CD8-positive, alpha-beta memory T cell (primary cell): Measurements from ENCODE around the gene FHIT. TPM values are rescaled to one million over a fixed set of nuclear protein-coding genes. Genes with fewer than 3 reads are reported as not detected.

ENCODE experiments used
- CTCF ChIA-PET: fragments of 350-600 bp; sonication (Branson Sonifier 250); formaldehyde crosslinking; loops from one replicate; lab custom pipeline; 2021; ENCODE audit warnings: antibody characterized with exemption; lab: Charles Lee
- POLR2A ChIA-PET: fragments of 350-600 bp; sonication (Branson Sonifier 250); formaldehyde crosslinking; loops from one replicate; lab custom pipeline; 2021; ENCODE audit warnings: antibody characterized with exemption; lab: Charles Lee
- DNase-seq, 5 donors: peaks; one replicate each; pipeline versions ENCODE4 v3.0.0 to v3.0.0-alpha.2; 2020 to 2022; ENCODE audit warnings: mixed read lengths in 1 of 5
- H3K27ac ChIP-seq: one replicate; pipeline ENCODE4 v1.7.0; 2013; ENCODE audit warnings: low read depth, mild to moderate bottlenecking, low read length, moderate library complexity
- H3K27me3 ChIP-seq: 2 replicates; pipeline ENCODE4 v1.7.0; 2013; ENCODE audit warnings: low read length, mild to moderate bottlenecking; ENCODE audit not compliant: insufficient read depth, poor library complexity, severe bottlenecking
- H3K36me3 ChIP-seq: 2 replicates; pipeline ENCODE4 v1.7.0; 2013; ENCODE audit warnings: mild to moderate bottlenecking, low read length, moderate library complexity; ENCODE audit not compliant: insufficient read depth
- H3K4me1 ChIP-seq: 2 replicates; pipeline ENCODE4 v1.7.0; 2013; ENCODE audit warnings: mild to moderate bottlenecking, low read length, moderate library complexity; ENCODE audit not compliant: insufficient read depth
- H3K4me3 ChIP-seq: 2 replicates; pipeline ENCODE4 v1.7.0; 2013; ENCODE audit warnings: mild to moderate bottlenecking, low read length
- H3K9me3 ChIP-seq: 2 replicates; pipeline ENCODE4 v1.7.0; 2013; ENCODE audit warnings: mild to moderate bottlenecking, low read length
- H3K27ac Mint-ChIP-seq, 8 donors: one replicate each; pipeline ENCODE4 v1.8.0; 2020 to 2021; ENCODE audit warnings: mixed read lengths in 8 of 8, mild to moderate bottlenecking in 6 of 8, inconsistent platforms in 3 of 8, moderate library complexity in 3 of 8
- H3K27me3 Mint-ChIP-seq, 2 donors: one replicate each; pipeline ENCODE4 v1.8.0; 2020 to 2021; ENCODE audit warnings: mixed read lengths in 2 of 2, mild to moderate bottlenecking in 1 of 2, moderate library complexity in 1 of 2
- H3K36me3 Mint-ChIP-seq, 3 donors: one replicate each; pipeline ENCODE4 v1.8.0; 2020 to 2021; ENCODE audit warnings: mixed read lengths in 3 of 3, inconsistent platforms in 1 of 3, mild to moderate bottlenecking in 1 of 3
- H3K4me1 Mint-ChIP-seq, 3 donors: one replicate each; pipeline ENCODE4 v1.8.0; 2020 to 2021; ENCODE audit warnings: mixed read lengths in 3 of 3, inconsistent platforms in 1 of 3, mild to moderate bottlenecking in 1 of 3
- H3K4me3 Mint-ChIP-seq, 7 donors: one replicate each; pipeline ENCODE4 v1.8.0; 2020 to 2021; ENCODE audit warnings: mixed read lengths in 7 of 7, mild to moderate bottlenecking in 6 of 7, moderate library complexity in 4 of 7, inconsistent platforms in 2 of 7
- H3K9me3 Mint-ChIP-seq, 5 donors: one replicate each; pipeline ENCODE4 v1.8.0; 2020 to 2022; ENCODE audit warnings: mixed read lengths in 5 of 5, mild to moderate bottlenecking in 3 of 5, moderate library complexity in 2 of 5, inconsistent platforms in 1 of 5
- polyA plus RNA-seq: library from polyadenylated mRNA; unstranded; fragments of 300-500 nt; fragmentation: Illumina TruSeq; gene quantifications from one replicate; pipeline ENCODE4 v1.2.3, GENCODE V29; 2021
- total RNA-seq, 2 experiments: library from RNA; stranded (reverse); gene quantifications; one replicate each; pipeline ENCODE4 v1.2.3, GENCODE V29; 2021

The FHIT gene
- total and polyA plus RNA-seq, 3 experiments from 2014 or later = 4.1 to 7.4 (median 4.2) TPM

- CTCF ChIA-PET = no interaction called here
Observed at GRCh38 chr3:60309539-60310268, 941.5 kb downstream of the FHIT start.

GRCh38 chr3:60308808-60309207, 942.4 kb downstream of the FHIT start:
- no peaks in the 10 kb centered on the region for H3K27me3 ChIP-seq
- no peak overlapping the region for H3K4me3 ChIP-seq
- H3K27ac ChIP-seq = no peak overlapping the region
- no peak overlapping the region for H3K27ac Mint-ChIP-seq
- no peaks in the 10 kb centered on the region for H3K36me3 Mint-ChIP-seq
- H3K9me3 Mint-ChIP-seq = no peaks in the 10 kb centered on the region
- no peak for DNase-seq
- H3K4me1 Mint-ChIP-seq = peaks cover 0 to 2% (median 0%) of the 10 kb centered on the region in 3 donors
- ChIA-PET CTCF (no interaction called here), POLR2A (no interaction called here)
- no peaks in the 10 kb centered on the region for H3K4me1 ChIP-seq
- no peaks in the 10 kb centered on the region for H3K36me3 ChIP-seq
- peaks cover 0 to 12% of the 10 kb centered on the region in 2 donors for H3K27me3 Mint-ChIP-seq
- no peaks in the 10 kb centered on the region for H3K9me3 ChIP-seq
- H3K4me3 Mint-ChIP-seq = no peak overlapping the region

More at GRCh38 chr3:60309539-60310268, 941.5 kb downstream of the FHIT start:
- Histone ChIP-seq H3K27ac (no peak overlapping the region), H3K27me3 (no peaks in the 10 kb centered on the region), H3K9me3 (no peaks in the 10 kb centered on the region), H3K4me3 (no peak overlapping the region), H3K36me3 (no peaks in the 10 kb centered on the region), H3K4me1 (no peaks in the 10 kb centered on the region)
- H3K4me1 Mint-ChIP-seq = peaks cover 0 to 2% (median 0%) of the 10 kb centered on the region in 3 donors
- no peaks in the 10 kb centered on the region for H3K36me3 Mint-ChIP-seq
- no peak overlapping the region for H3K4me3 Mint-ChIP-seq
- H3K9me3 Mint-ChIP-seq = no peaks in the 10 kb centered on the region
- POLR2A ChIA-PET = no interaction called here
- no peak for DNase-seq
- peaks cover 0 to 12% of the 10 kb centered on the region in 2 donors for H3K27me3 Mint-ChIP-seq
- no peak overlapping the region for H3K27ac Mint-ChIP-seq

GRCh38 chr3:60307562-60308199, 943.6 kb downstream of the FHIT start:
- no peak overlapping the region for H3K4me3 ChIP-seq
- POLR2A ChIA-PET = no interaction called here
- peaks cover 0 to 12% of the 10 kb centered on the region in 2 donors for H3K27me3 Mint-ChIP-seq
- H3K36me3 Mint-ChIP-seq = no peaks in the 10 kb centered on the region
- CTCF ChIA-PET = no interaction called here
- H3K27ac ChIP-seq = no peak overlapping the region
- DNase-seq = no peak
- no peaks in the 10 kb centered on the region for H3K27me3 ChIP-seq
- no peaks in the 10 kb centered on the region for H3K4me1 Mint-ChIP-seq
- H3K27ac Mint-ChIP-seq = no peak overlapping the region
- H3K4me1 ChIP-seq = no peaks in the 10 kb centered on the region
- no peaks in the 10 kb centered on the region for H3K9me3 Mint-ChIP-seq
- H3K4me3 Mint-ChIP-seq = no peak overlapping the region
- H3K9me3 ChIP-seq = no peaks in the 10 kb centered on the region
- H3K36me3 ChIP-seq = no peaks in the 10 kb centered on the region

DNA sequence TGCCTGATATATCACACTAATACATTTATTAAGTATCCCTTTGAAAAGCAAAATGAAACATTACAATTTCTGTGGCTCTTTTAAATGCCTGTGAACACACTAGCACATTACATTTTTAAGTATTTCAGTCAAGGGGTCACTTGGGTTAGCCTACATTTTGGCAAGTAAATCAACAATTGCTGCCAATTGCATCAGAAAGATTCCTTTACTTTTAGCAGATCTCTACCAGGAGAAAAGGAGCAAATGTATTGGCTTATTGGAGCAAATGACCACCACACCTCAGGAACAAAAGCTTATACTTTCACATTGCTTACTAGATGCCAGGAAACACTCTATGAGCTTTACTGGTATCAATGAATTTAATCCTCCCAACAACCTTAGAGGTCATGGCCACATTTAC, 947.1 kb downstream of the FHIT start:
- peaks cover 0 to 12% of the 10 kb centered on the region in 2 donors for H3K27me3 Mint-ChIP-seq
- H3K4me1 Mint-ChIP-seq = no peaks in the 10 kb centered on the region
- peaks cover 0 to under 1% (median 0%) of the 10 kb centered on the region in 3 donors for H3K36me3 Mint-ChIP-seq
- Histone ChIP-seq H3K9me3 (no peaks in the 10 kb centered on the region), H3K4me3 (no peak overlapping the region), H3K27ac (no peak overlapping the region), H3K36me3 (no peaks in the 10 kb centered on the region), H3K4me1 (no peaks in the 10 kb centered on the region), H3K27me3 (no peaks in the 10 kb centered on the region)
- H3K4me3 Mint-ChIP-seq = no peak overlapping the region
- ChIA-PET POLR2A (no interaction called here), CTCF (no interaction called here)
- DNase-seq = no peak
- peak overlapping the region in 1 of 8 donors; percentile 0 for H3K27ac Mint-ChIP-seq
- H3K9me3 Mint-ChIP-seq = peaks cover 0 to 4% (median 0%) of the 10 kb centered on the region in 5 donors

- no peaks in the 10 kb centered on the region for H3K36me3 ChIP-seq
- no peak overlapping the region for H3K27ac Mint-ChIP-seq
- H3K4me1 Mint-ChIP-seq = no peaks in the 10 kb centered on the region
- no peaks in the 10 kb centered on the region for H3K27me3 ChIP-seq
- H3K27ac ChIP-seq = no peak overlapping the region
- peaks cover 0 to 18% of the 10 kb centered on the region in 2 donors for H3K27me3 Mint-ChIP-seq
- CTCF ChIA-PET = no interaction called here
- no peak overlapping the region for H3K4me3 ChIP-seq
- peaks cover 0 to 4% (median 0%) of the 10 kb centered on the region in 5 donors for H3K9me3 Mint-ChIP-seq
- peaks cover 0 to 4% (median 0%) of the 10 kb centered on the region in 3 donors for H3K36me3 Mint-ChIP-seq
- H3K4me3 Mint-ChIP-seq = no peak overlapping the region
- DNase-seq = no peak
- no peaks in the 10 kb centered on the region for H3K9me3 ChIP-seq
- POLR2A ChIA-PET = no interaction called here
- H3K4me1 ChIP-seq = no peaks in the 10 kb centered on the region
Observed at GRCh38 chr3:60303160-60303559, 948.1 kb downstream of the FHIT start.

GRCh38 chr3:60301142-60301541, 950.1 kb downstream of the FHIT start:
- H3K4me1 ChIP-seq = no peaks in the 10 kb centered on the region
- Mint-ChIP-seq H3K27me3 (peaks cover 0 to 8% of the 10 kb centered on the region in 2 donors), H3K27ac (no peak overlapping the region), H3K4me3 (no peak overlapping the region), H3K9me3 (peaks cover 0 to 4% (median 0%) of the 10 kb centered on the region in 5 donors), H3K4me1 (no peaks in the 10 kb centered on the region), H3K36me3 (peaks cover 0 to 4% (median 0%) of the 10 kb centered on the region in 3 donors)
- H3K4me3 ChIP-seq = no peak overlapping the region
- H3K9me3 ChIP-seq = no peaks in the 10 kb centered on the region
- ChIA-PET POLR2A (no interaction called here), CTCF (no interaction called here)
- no peaks in the 10 kb centered on the region for H3K36me3 ChIP-seq
- no peaks in the 10 kb centered on the region for H3K27me3 ChIP-seq
- no peak for DNase-seq
- no peak overlapping the region for H3K27ac ChIP-seq

DNA sequence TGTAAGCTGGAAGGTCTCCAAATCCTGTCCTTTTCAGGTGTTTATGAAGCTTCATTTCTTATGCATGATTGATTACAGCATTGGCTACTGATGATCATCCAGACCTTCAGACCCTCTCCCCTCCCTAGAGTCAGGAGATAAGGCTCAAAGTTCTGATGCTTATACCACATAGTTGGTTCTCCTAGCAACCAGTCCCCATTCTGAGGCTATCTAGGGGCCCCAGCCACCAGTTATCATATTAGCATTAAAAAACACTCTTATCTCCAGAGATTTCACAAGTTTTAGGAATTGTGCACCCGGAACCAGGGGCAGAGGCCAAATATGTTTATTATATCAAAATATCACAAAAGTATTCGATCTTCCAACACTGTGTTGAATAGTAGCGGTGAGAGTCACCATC, 953.1 kb downstream of the FHIT start:
- no peaks in the 10 kb centered on the region for H3K36me3 ChIP-seq
- CTCF ChIA-PET = no interaction called here
- H3K4me3 Mint-ChIP-seq = no peak overlapping the region
- H3K4me1 ChIP-seq = no peaks in the 10 kb centered on the region
- peaks cover 0 to 4% (median 0%) of the 10 kb centered on the region in 5 donors for H3K9me3 Mint-ChIP-seq
- no peak overlapping the region for H3K27ac Mint-ChIP-seq
- H3K4me1 Mint-ChIP-seq = no peaks in the 10 kb centered on the region
- no peak overlapping the region for H3K4me3 ChIP-seq
- no peak overlapping the region for H3K27ac ChIP-seq
- H3K9me3 ChIP-seq = no peaks in the 10 kb centered on the region
- H3K27me3 ChIP-seq = no peaks in the 10 kb centered on the region
- DNase-seq = no peak
- POLR2A ChIA-PET = no interaction called here
- peaks cover 0 to 4% (median 0%) of the 10 kb centered on the region in 3 donors for H3K36me3 Mint-ChIP-seq
- peaks cover 3 to 7% of the 10 kb centered on the region in 2 donors for H3K27me3 Mint-ChIP-seq

DNA sequence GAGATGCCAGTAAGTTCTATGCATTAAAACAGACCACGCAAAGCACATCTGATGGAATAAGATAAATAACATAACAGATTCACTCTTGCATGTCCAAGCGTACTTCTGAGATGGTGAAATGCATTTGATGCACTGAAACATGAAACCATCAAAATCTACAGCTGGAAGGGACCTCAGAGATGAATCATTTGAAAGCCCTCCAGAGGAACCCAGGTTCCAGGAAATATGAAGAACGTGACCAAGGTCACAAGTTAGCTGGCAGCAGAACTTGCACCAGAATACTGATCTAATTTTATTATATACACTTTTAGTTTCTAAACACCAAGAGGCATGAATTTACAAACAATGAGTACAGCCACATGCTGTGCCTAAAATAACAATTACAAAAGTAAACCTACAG, 957.1 kb downstream of the FHIT start:
- Histone ChIP-seq H3K27me3 (no peaks in the 10 kb centered on the region), H3K27ac (no peak overlapping the region), H3K4me3 (no peak overlapping the region), H3K4me1 (no peaks in the 10 kb centered on the region), H3K36me3 (no peaks in the 10 kb centered on the region), H3K9me3 (no peaks in the 10 kb centered on the region)
- H3K4me3 Mint-ChIP-seq = no peak overlapping the region
- H3K27ac Mint-ChIP-seq = no peak overlapping the region
- H3K27me3 Mint-ChIP-seq = peaks cover 6 to 7% of the 10 kb centered on the region in 2 donors
- POLR2A ChIA-PET = no interaction called here
- CTCF ChIA-PET = no interaction called here
- H3K9me3 Mint-ChIP-seq = no peaks in the 10 kb centered on the region
- no peak for DNase-seq
- H3K4me1 Mint-ChIP-seq = no peaks in the 10 kb centered on the region
- peaks cover 0 to 4% (median 0%) of the 10 kb centered on the region in 3 donors for H3K36me3 Mint-ChIP-seq
